ENCODE measurements around the gene SLC4A4. TPM values are rescaled to one million over a fixed set of nuclear protein-coding genes. Genes with fewer than 3 reads are reported as not detected.

Gene SLC4A4
- total RNA-seq, 1 donor from 2014 or later = 5.0 TPM

DNA sequence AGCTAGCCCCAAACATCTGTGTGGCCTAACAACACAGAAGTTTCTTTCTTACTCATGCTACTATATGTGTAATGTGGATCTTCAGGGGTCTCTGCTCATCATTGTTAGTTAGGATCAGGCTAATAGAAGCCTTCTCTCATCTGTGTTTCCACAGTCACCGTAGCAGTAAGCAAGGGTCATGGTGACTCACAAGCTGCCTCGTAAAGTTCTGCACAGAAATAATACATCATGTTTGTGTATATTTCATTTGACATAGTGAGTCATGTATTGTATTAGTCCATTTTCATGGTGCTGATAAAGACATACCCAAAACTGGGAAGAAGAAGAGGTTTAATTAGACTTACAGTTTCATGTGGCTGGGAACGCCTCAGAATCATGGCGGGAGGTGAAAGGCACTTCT lies 38.7 kb downstream of the SLC4A4 start:
- H3K27me3 Mint-ChIP-seq (ENCODE audit: unreplicated experiment) = no peaks in the 10 kb centered on the region
- H3K36me3 Mint-ChIP-seq (ENCODE audit: low read depth, unreplicated experiment) = no peaks in the 10 kb centered on the region
- no peak overlapping the region for H3K4me3 Mint-ChIP-seq (ENCODE audit: unreplicated experiment)
- TF ChIP-seq, protein P1, sequence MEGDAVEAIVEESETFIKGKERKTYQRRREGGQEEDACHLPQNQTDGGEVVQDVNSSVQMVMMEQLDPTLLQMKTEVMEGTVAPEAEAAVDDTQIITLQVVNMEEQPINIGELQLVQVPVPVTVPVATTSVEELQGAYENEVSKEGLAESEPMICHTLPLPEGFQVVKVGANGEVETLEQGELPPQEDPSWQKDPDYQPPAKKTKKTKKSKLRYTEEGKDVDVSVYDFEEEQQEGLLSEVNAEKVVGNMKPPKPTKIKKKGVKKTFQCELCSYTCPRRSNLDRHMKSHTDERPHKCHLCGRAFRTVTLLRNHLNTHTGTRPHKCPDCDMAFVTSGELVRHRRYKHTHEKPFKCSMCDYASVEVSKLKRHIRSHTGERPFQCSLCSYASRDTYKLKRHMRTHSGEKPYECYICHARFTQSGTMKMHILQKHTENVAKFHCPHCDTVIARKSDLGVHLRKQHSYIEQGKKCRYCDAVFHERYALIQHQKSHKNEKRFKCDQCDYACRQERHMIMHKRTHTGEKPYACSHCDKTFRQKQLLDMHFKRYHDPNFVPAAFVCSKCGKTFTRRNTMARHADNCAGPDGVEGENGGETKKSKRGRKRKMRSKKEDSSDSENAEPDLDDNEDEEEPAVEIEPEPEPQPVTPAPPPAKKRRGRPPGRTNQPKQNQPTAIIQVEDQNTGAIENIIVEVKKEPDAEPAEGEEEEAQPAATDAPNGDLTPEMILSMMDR (IDR thresholded peaks at IDR 0.05; ENCODE audit: unreplicated experiment) = no peak
- H3K9me3 Mint-ChIP-seq (ENCODE audit: unreplicated experiment) = no peaks in the 10 kb centered on the region
- H3K27ac Mint-ChIP-seq (ENCODE audit: unreplicated experiment) = no peak overlapping the region
- no peak for DNase-seq (ENCODE audit: low spot score)
- H3K4me1 Mint-ChIP-seq (ENCODE audit: unreplicated experiment) = no peaks in the 10 kb centered on the region

DNA sequence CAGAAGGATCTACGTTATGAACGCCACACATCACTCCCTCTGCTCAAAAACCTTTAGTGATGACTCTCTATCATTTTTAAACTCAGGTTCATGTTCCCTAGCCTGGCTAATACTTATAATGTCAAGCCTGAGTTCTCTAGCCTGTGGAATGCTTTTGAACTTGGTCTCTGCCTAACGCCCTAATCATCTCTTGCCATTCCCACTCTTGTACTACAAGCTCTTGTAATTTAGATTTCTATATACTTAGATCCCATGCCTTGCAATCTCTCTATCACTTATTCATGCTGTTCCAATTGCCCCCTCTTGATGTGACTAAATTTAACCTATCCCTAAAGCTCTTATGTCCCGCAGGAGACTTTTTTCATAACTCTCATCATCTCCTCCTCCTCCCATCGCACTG lies 40.3 kb downstream of the SLC4A4 start:
- Mint-ChIP-seq H3K4me1 (ENCODE audit: unreplicated experiment) (no peaks in the 10 kb centered on the region), H3K9me3 (ENCODE audit: unreplicated experiment) (no peaks in the 10 kb centered on the region), H3K4me3 (ENCODE audit: unreplicated experiment) (no peak overlapping the region), H3K27ac (ENCODE audit: unreplicated experiment) (no peak overlapping the region), H3K36me3 (ENCODE audit: low read depth, unreplicated experiment) (no peaks in the 10 kb centered on the region), H3K27me3 (ENCODE audit: unreplicated experiment) (no peaks in the 10 kb centered on the region)
- no peak for DNase-seq (ENCODE audit: low spot score)
- TF ChIP-seq, protein P1 (IDR thresholded peaks at IDR 0.05; ENCODE audit: unreplicated experiment) = no peak

GRCh38 chr4:71380788-71381187 lies 42.0 kb downstream of the SLC4A4 start:
- DNase-seq (ENCODE audit: low spot score) = no peak
- Mint-ChIP-seq H3K27ac (ENCODE audit: unreplicated experiment) (no peak overlapping the region), H3K9me3 (ENCODE audit: unreplicated experiment) (no peaks in the 10 kb centered on the region), H3K36me3 (ENCODE audit: low read depth, unreplicated experiment) (no peaks in the 10 kb centered on the region), H3K4me3 (ENCODE audit: unreplicated experiment) (no peak overlapping the region), H3K27me3 (ENCODE audit: unreplicated experiment) (no peaks in the 10 kb centered on the region), H3K4me1 (ENCODE audit: unreplicated experiment) (no peaks in the 10 kb centered on the region)
- TF ChIP-seq, protein P1 (IDR thresholded peaks at IDR 0.05; ENCODE audit: unreplicated experiment) = no peak

- Mint-ChIP-seq H3K9me3 (ENCODE audit: unreplicated experiment) (no peaks in the 10 kb centered on the region), H3K4me3 (ENCODE audit: unreplicated experiment) (no peak overlapping the region), H3K36me3 (ENCODE audit: low read depth, unreplicated experiment) (no peaks in the 10 kb centered on the region), H3K27ac (ENCODE audit: unreplicated experiment) (no peak overlapping the region), H3K4me1 (ENCODE audit: unreplicated experiment) (no peaks in the 10 kb centered on the region), H3K27me3 (ENCODE audit: unreplicated experiment) (no peaks in the 10 kb centered on the region)
- DNase-seq (ENCODE audit: low spot score) = no peak
- TF ChIP-seq, protein P1 (IDR thresholded peaks at IDR 0.05; ENCODE audit: unreplicated experiment) = no peak
These were observed 43.5 kb downstream of the SLC4A4 start for GRCh38 chr4:71382125-71382899.

DNA sequence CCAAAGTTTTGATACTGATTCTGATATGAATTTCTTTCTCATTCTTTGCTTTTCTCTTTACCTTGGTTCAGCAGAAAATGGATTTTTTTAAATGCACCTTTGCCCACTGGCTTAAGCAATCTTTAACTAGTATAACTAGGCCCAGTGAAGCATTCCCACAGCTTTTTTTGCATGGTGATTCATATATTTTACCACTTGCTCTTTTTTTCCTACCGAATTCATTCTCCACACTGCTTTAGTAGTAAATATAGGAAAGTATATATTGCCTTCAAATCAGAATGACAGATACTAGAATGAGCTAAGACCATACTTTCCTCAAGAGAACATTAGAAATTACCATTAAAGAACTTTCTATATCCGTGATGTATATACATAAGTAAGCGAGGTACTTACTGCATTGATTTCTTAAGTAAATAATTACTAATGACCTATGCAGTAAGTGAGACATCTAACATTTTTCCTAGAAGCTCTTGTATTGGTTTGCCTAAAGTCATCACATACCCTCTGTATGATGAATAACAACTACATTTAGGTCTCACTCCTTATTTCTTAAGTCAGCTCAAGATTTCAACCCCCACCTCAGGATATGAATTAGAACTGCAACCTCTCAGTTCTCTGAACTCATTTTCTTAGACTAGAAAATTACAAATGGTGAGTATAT lies 44.2 kb downstream of the SLC4A4 start:
- Mint-ChIP-seq H3K9me3 (ENCODE audit: unreplicated experiment) (no peaks in the 10 kb centered on the region), H3K4me3 (ENCODE audit: unreplicated experiment) (no peak overlapping the region)

More for the DNA sequence above, 44.2 kb downstream of the SLC4A4 start:
- H3K4me1 Mint-ChIP-seq (ENCODE audit: unreplicated experiment) = no peaks in the 10 kb centered on the region
- no peaks in the 10 kb centered on the region for H3K27me3 Mint-ChIP-seq (ENCODE audit: unreplicated experiment)
- TF ChIP-seq, protein P1 (IDR thresholded peaks at IDR 0.05; ENCODE audit: unreplicated experiment) = no peak
- DNase-seq (ENCODE audit: low spot score) = no peak
- H3K36me3 Mint-ChIP-seq (ENCODE audit: low read depth, unreplicated experiment) = no peaks in the 10 kb centered on the region
- H3K27ac Mint-ChIP-seq (ENCODE audit: unreplicated experiment) = no peak overlapping the region
